ENCODE results near the gene IL1RAPL1. TPM values are rescaled to one million over a fixed set of nuclear protein-coding genes. Genes with fewer than 3 reads are reported as not detected.
A peak's percentile ranks its signal among the peaks of the same experiment; 100 is the strongest.

Gene IL1RAPL1
- total RNA-seq, 1 donor from 2014 or later: 0.16 TPM

- FAIRE-seq (peak; percentile 41), DNase-seq (ENCODE audit: low read depth) (no peak)
- no peaks in the 10 kb centered on the region for H3K36me3 ChIP-seq (ENCODE audit: insufficient read depth, low read length)
- H3K4me1 ChIP-seq (ENCODE audit: insufficient read depth, low read length): no peaks in the 10 kb centered on the region
- H3K9me3 ChIP-seq (ENCODE audit: insufficient read depth, low read depth, low read length): no peaks in the 10 kb centered on the region
- no peaks in the 10 kb centered on the region for H3K79me2 ChIP-seq (ENCODE audit: insufficient read depth, low read length)
- no peaks in the 10 kb centered on the region for H3K27me3 ChIP-seq (ENCODE audit: insufficient read depth, low read length)
- no peak overlapping the region for H3K4me3 ChIP-seq (ENCODE audit: insufficient read depth, low read depth, low read length)
- H3K9ac ChIP-seq (ENCODE audit: low read length): no peak overlapping the region
- Mint-ChIP-seq H3K27ac (ENCODE audit: unreplicated experiment) (no peak overlapping the region), H3K4me1 (ENCODE audit: low read depth, unreplicated experiment) (no peaks in the 10 kb centered on the region), H3K4me3 (ENCODE audit: unreplicated experiment) (no peak overlapping the region), H3K9me3 (ENCODE audit: unreplicated experiment) (no peaks in the 10 kb centered on the region), H3K36me3 (ENCODE audit: low read depth, unreplicated experiment) (no peaks in the 10 kb centered on the region), H3K27me3 (ENCODE audit: low read depth, unreplicated experiment) (no peaks in the 10 kb centered on the region)
- H2AFZ ChIP-seq (ENCODE audit: low read depth, low read length): no peak overlapping the region
- no peak overlapping the region for H3K4me2 ChIP-seq (ENCODE audit: low read length)
- H4K20me1 ChIP-seq (ENCODE audit: insufficient read depth, low read length): no peaks in the 10 kb centered on the region
- no peak for TF ChIP-seq CTCF (IDR thresholded peaks at IDR 0.05; ENCODE audit: insufficient read depth, low read depth, low read length)
- TF ChIP-seq EZH2 (IDR thresholded peaks at IDR 0.05; ENCODE audit: insufficient read depth, low read length): no peak
- H3K27ac ChIP-seq (ENCODE audit: low read depth, low read length): no peak overlapping the region
These were observed 847.7 kb downstream of the IL1RAPL1 start for GRCh38 chrX:29434939-29435338.

- no peaks in the 10 kb centered on the region for H3K9me3 Mint-ChIP-seq (ENCODE audit: unreplicated experiment)
- Histone ChIP-seq H4K20me1 (ENCODE audit: insufficient read depth, low read length) (no peaks in the 10 kb centered on the region), H3K4me3 (ENCODE audit: insufficient read depth, low read depth, low read length) (no peak overlapping the region), H3K9ac (ENCODE audit: low read length) (no peak overlapping the region), H3K4me2 (ENCODE audit: low read length) (no peak overlapping the region), H3K79me2 (ENCODE audit: insufficient read depth, low read length) (no peaks in the 10 kb centered on the region), H2AFZ (ENCODE audit: low read depth, low read length) (no peak overlapping the region), H3K27ac (ENCODE audit: low read depth, low read length) (no peak overlapping the region), H3K9me3 (ENCODE audit: insufficient read depth, low read depth, low read length) (no peaks in the 10 kb centered on the region), H3K27me3 (ENCODE audit: insufficient read depth, low read length) (no peaks in the 10 kb centered on the region), H3K4me1 (ENCODE audit: insufficient read depth, low read length) (no peaks in the 10 kb centered on the region), H3K36me3 (ENCODE audit: insufficient read depth, low read length) (no peaks in the 10 kb centered on the region)
- FAIRE-seq (peak; percentile 13), DNase-seq (ENCODE audit: low read depth) (peak; percentile 43)
- H3K27me3 Mint-ChIP-seq (ENCODE audit: low read depth, unreplicated experiment): no peaks in the 10 kb centered on the region
- no peaks in the 10 kb centered on the region for H3K36me3 Mint-ChIP-seq (ENCODE audit: low read depth, unreplicated experiment)
- H3K4me1 Mint-ChIP-seq (ENCODE audit: low read depth, unreplicated experiment): no peaks in the 10 kb centered on the region
- no peak overlapping the region for H3K4me3 Mint-ChIP-seq (ENCODE audit: unreplicated experiment)
- no peak overlapping the region for H3K27ac Mint-ChIP-seq (ENCODE audit: unreplicated experiment)
- no peak for TF ChIP-seq CTCF (IDR thresholded peaks at IDR 0.05; ENCODE audit: insufficient read depth, low read depth, low read length)
- no peak for TF ChIP-seq EZH2 (IDR thresholded peaks at IDR 0.05; ENCODE audit: insufficient read depth, low read length)
These were observed 848.1 kb downstream of the IL1RAPL1 start for GRCh38 chrX:29435396-29435795.

- no peaks in the 10 kb centered on the region for H4K20me1 ChIP-seq (ENCODE audit: insufficient read depth, low read length)
- no peaks in the 10 kb centered on the region for H3K36me3 Mint-ChIP-seq (ENCODE audit: low read depth, unreplicated experiment)
- H3K27ac ChIP-seq (ENCODE audit: low read depth, low read length): no peak overlapping the region
- no peaks in the 10 kb centered on the region for H3K4me1 Mint-ChIP-seq (ENCODE audit: low read depth, unreplicated experiment)
- FAIRE-seq (no peak), DNase-seq (ENCODE audit: low read depth) (peak; percentile 10)
- H3K27me3 ChIP-seq (ENCODE audit: insufficient read depth, low read length): no peaks in the 10 kb centered on the region
- no peak overlapping the region for H3K9ac ChIP-seq (ENCODE audit: low read length)
- no peaks in the 10 kb centered on the region for H3K79me2 ChIP-seq (ENCODE audit: insufficient read depth, low read length)
- no peak overlapping the region for H3K4me3 Mint-ChIP-seq (ENCODE audit: unreplicated experiment)
- H3K9me3 ChIP-seq (ENCODE audit: insufficient read depth, low read depth, low read length): no peaks in the 10 kb centered on the region
- no peak overlapping the region for H3K4me3 ChIP-seq (ENCODE audit: insufficient read depth, low read depth, low read length)
- H3K27me3 Mint-ChIP-seq (ENCODE audit: low read depth, unreplicated experiment): no peaks in the 10 kb centered on the region
- no peaks in the 10 kb centered on the region for H3K4me1 ChIP-seq (ENCODE audit: insufficient read depth, low read length)
- no peaks in the 10 kb centered on the region for H3K9me3 Mint-ChIP-seq (ENCODE audit: unreplicated experiment)
- no peak for TF ChIP-seq CTCF (IDR thresholded peaks at IDR 0.05; ENCODE audit: insufficient read depth, low read depth, low read length)
- no peak for TF ChIP-seq EZH2 (IDR thresholded peaks at IDR 0.05; ENCODE audit: insufficient read depth, low read length)
- H3K4me2 ChIP-seq (ENCODE audit: low read length): no peak overlapping the region
- H3K27ac Mint-ChIP-seq (ENCODE audit: unreplicated experiment): no peak overlapping the region
- H3K36me3 ChIP-seq (ENCODE audit: insufficient read depth, low read length): no peaks in the 10 kb centered on the region
- H2AFZ ChIP-seq (ENCODE audit: low read depth, low read length): no peak overlapping the region
These were observed 860.6 kb downstream of the IL1RAPL1 start for GRCh38 chrX:29447867-29448266.
